ENCODE results near the gene HDAC4.

DNA sequence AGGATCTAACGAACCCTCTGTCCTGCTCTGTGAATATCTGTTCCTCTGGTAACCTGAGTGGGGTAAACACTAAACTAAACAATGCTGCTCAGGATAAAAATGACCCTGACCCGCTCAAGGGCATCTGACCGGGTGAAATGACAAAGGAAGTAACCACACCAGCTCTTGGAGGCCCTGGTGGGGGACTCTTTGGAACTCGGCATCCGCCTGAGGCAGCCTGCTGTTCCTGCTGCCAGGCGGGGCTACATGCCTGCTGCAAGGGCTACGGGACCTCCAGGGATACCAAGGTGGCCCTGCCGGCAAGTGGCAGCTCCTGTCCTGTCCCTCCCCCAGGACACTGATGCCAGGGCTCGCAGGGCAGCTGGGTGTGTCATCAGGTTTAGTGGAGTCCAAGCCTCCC, 273.3 kb downstream of the HDAC4 start:
- no peak for TF ChIP-seq CTCF (IDR thresholded peaks at IDR 0.05)
- no peak for TF ChIP-seq POLR2A (IDR thresholded peaks at IDR 0.05)
